Panc1 (cell line): ENCODE data around the gene ESYT2. TPM values are rescaled to one million over a fixed set of nuclear protein-coding genes. Genes with fewer than 3 reads are reported as not detected.

ENCODE experiments used
- ATAC-seq: fragments of 200-7000 bp; cut with Tn5 transposase; 2 replicates; pipeline ENCODE4 v1.9.1; 2020; ENCODE audit warnings: mild to moderate bottlenecking, moderate library complexity
- BruUV-seq: library from RNA; stranded (reverse); fragments of 400-500 nt; replicated peaks from 2 replicates; lab custom pipeline; 2021; lab: Mats Ljungman, UMichigan
- CTCF ChIA-PET: fragments of 300-600 bp; sonication (Branson Sonifier 250); formaldehyde crosslinking; loops from one replicate; lab custom pipeline; 2022; ENCODE audit warnings: antibody characterized with exemption; lab: Charles Lee
- POLR2A ChIA-PET: fragments of 300-600 bp; sonication (Branson Sonifier 250); formaldehyde crosslinking; loops from one replicate; lab custom pipeline; 2022; ENCODE audit warnings: antibody characterized with exemption; lab: Charles Lee
- DNase-seq: peaks from one replicate; pipeline ENCODE4 v3.0.0-alpha.2; 2010; ENCODE audit warnings: low read depth, low spot score
- H3K27ac ChIP-seq: 2 replicates; pipeline ENCODE4 v1.5.1; 2011; ENCODE audit warnings: mild to moderate bottlenecking, low read length, inconsistent platforms
- H3K27me3 ChIP-seq: fragments of 200-500 bp; sonication (Bioruptor generic); 2 replicates; pipeline ENCODE4 v1.6.0; 2014; ENCODE audit warnings: low read length, inconsistent platforms; ENCODE audit not compliant: control insufficient read depth, insufficient read depth
- H3K36me3 ChIP-seq: fragments of 200-500 bp; sonication (Bioruptor generic); 2 replicates; pipeline ENCODE4 v1.5.1; 2014; ENCODE audit warnings: inconsistent platforms, mild to moderate bottlenecking, low read length, moderate library complexity; ENCODE audit not compliant: control insufficient read depth, insufficient read depth
- H3K4me1 ChIP-seq: 2 replicates; pipeline ENCODE4 v1.5.1; 2011; ENCODE audit warnings: inconsistent platforms, mild to moderate bottlenecking, low read length, moderate library complexity; ENCODE audit not compliant: control insufficient read depth, insufficient read depth
- H3K4me3 ChIP-seq, 2 experiments: 2 replicates each; pipeline ENCODE4 v1.5.1; 2011 to 2012; ENCODE audit warnings: low read depth in 2 of 2, low read length in 2 of 2, mild to moderate bottlenecking in 2 of 2, inconsistent platforms in 1 of 2, moderate library complexity in 1 of 2
- H3K9me3 ChIP-seq: fragments of 200-500 bp; sonication (Bioruptor generic); 2 replicates; pipeline ENCODE4 v1.5.1; 2014; ENCODE audit warnings: low read depth, mild to moderate bottlenecking, inconsistent platforms, low read length, moderate library complexity; ENCODE audit not compliant: control insufficient read depth, insufficient read depth
- CTCF ChIP-seq: fragments of 450-650 bp; IDR thresholded peaks from 2 replicates; pipeline ENCODE4 v1.5.1; 2017; ENCODE audit warnings: mild to moderate bottlenecking
- POLR2AphosphoS5 ChIP-seq: IDR thresholded peaks from 2 replicates; pipeline ENCODE4 v1.6.1; 2012; ENCODE audit warnings: mild to moderate bottlenecking, low read depth, low read length, moderate library complexity
- REST ChIP-seq, 2 experiments: IDR thresholded peaks; 2 replicates each; pipeline ENCODE4 v1.6.1; 2011 to 2012; ENCODE audit warnings: low read depth in 2 of 2, control low read depth in 1 of 2, low read length in 1 of 2, mild to moderate bottlenecking in 1 of 2, moderate library complexity in 1 of 2; ENCODE audit not compliant: insufficient read depth in 1 of 2
- SIN3A ChIP-seq: IDR thresholded peaks from 2 replicates; pipeline ENCODE4 v1.6.1; 2012; ENCODE audit warnings: low read depth, mild to moderate bottlenecking, low read length, moderate library complexity, borderline replicate concordance; ENCODE audit not compliant: insufficient read depth
- TCF7L2 ChIP-seq: IDR thresholded peaks from 2 replicates; pipeline ENCODE4 v1.6.1; 2011; ENCODE audit warnings: mild to moderate bottlenecking, low read depth, low read length, inconsistent platforms
- in situ Hi-C: cut with HindIII; loops from 2 replicates; pipeline ENCODE4 v1.10.0; 2016; ENCODE audit warnings: low sequenced_read_pairs, low pct_unique_long_range_greater_than_20kb
- intact Hi-C: fragments of 100-400 bp; cut with micrococcal nuclease; formaldehyde crosslinking; loops from one replicate; pipeline ENCODE4 v1.10.0; 2022; ENCODE audit not compliant: unreplicated experiment
- total RNA-seq: library from RNA; stranded (reverse); gene quantifications from one replicate; pipeline ENCODE4 v1.2.1, GENCODE V29; 2021; ENCODE audit not compliant: unreplicated experiment

The ESYT2 gene
- total RNA-seq, 1 experiment from 2014 or later, result 92.7 TPM

- TF ChIP-seq POLR2AphosphoS5 (no peak), TCF7L2 (no peak), REST (IDR thresholded peaks at IDR 0.05; ENCODE audit: insufficient read depth in 1 of 2, low read depth in 2 of 2, low read length in 1 of 2) (no peak), SIN3A (no peak)
- ChIA-PET POLR2A (interaction anchor here (0.6 to 0.7 kb wide), 2 partner anchors 53 to 113 kb away, joined by 3 read pairs; no protein-coding TSS in a partner anchor), CTCF (no interaction called here)
- H3K27ac ChIP-seq, result no peak overlapping the region
- no peak overlapping the region for H3K4me3 ChIP-seq
- no peak for ATAC-seq
- H3K9me3 ChIP-seq, result no peaks in the 10 kb centered on the region
- no peaks in the 10 kb centered on the region for H3K27me3 ChIP-seq
- no TSS peak for BruUV-seq
- intact Hi-C loops (no loop called here), in situ Hi-C loops (no loop called here)
- no peak for DNase-seq
- H3K36me3 ChIP-seq, result peaks cover 18% of the 10 kb centered on the region
- no peaks in the 10 kb centered on the region for H3K4me1 ChIP-seq
These were observed 70.1 kb downstream of the ESYT2 start for GRCh38 chr7:158759245-158759614.

- ChIA-PET POLR2A (interaction anchor here (0.6 to 1.2 kb wide), 3 partner anchors 9 to 112 kb away, joined by 3 read pairs; no protein-coding TSS in a partner anchor), CTCF (no interaction called here)
- peaks cover 15% of the 10 kb centered on the region for H3K36me3 ChIP-seq
- H3K27ac ChIP-seq, result no peak overlapping the region
- ATAC-seq (no peak), DNase-seq (no peak)
- TF ChIP-seq TCF7L2 (no peak), POLR2AphosphoS5 (no peak), CTCF (no peak), REST (IDR thresholded peaks at IDR 0.05; ENCODE audit: insufficient read depth in 1 of 2, low read depth in 2 of 2, low read length in 1 of 2) (no peak), SIN3A (no peak)
- no peak overlapping the region for H3K4me3 ChIP-seq
- no peaks in the 10 kb centered on the region for H3K4me1 ChIP-seq
- no peaks in the 10 kb centered on the region for H3K27me3 ChIP-seq
- intact Hi-C loops, result no loop called here
- H3K9me3 ChIP-seq, result no peaks in the 10 kb centered on the region
- no TSS peak for BruUV-seq
- in situ Hi-C loops, result no loop called here
These were observed 70.6 kb downstream of the ESYT2 start for GRCh38 chr7:158758586-158759244.
